GM04504 (cell line): ENCODE data around the gene MCC.

Source experiments
- DNase-seq: peaks from one replicate; pipeline ENCODE4 v3.0.0-alpha.2; 2012; ENCODE audit warnings: low read depth

The MCC gene

GRCh38 chr5:113029614-113030013 lies 458.6 kb downstream of the MCC start:
- peak; percentile 52 for DNase-seq

- no peak for DNase-seq
These were observed 460.8 kb downstream of the MCC start for GRCh38 chr5:113027431-113027830.

DNA sequence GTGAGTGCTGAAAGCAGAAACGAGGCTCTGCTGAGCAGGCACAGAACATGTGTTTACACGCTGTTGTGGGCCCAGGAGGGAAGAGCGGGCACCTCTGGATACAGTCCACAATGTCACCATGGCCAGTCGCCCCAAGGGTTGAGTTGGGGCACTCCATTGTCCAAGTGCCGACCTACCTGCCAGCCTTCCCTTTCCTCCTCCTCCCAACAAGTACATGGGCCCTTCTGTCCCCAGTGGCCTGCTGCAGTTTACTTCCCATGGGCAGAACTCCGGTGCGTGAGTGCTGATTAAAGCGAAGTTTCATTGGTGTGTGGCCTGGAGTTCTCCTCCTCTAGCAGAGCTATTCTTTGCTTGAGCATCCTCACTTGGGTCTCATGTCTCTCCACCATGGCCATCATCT lies 461.2 kb downstream of the MCC start:
- DNase-seq = no peak

GRCh38 chr5:113026211-113026610 lies 462.0 kb downstream of the MCC start:
- no peak for DNase-seq

DNA sequence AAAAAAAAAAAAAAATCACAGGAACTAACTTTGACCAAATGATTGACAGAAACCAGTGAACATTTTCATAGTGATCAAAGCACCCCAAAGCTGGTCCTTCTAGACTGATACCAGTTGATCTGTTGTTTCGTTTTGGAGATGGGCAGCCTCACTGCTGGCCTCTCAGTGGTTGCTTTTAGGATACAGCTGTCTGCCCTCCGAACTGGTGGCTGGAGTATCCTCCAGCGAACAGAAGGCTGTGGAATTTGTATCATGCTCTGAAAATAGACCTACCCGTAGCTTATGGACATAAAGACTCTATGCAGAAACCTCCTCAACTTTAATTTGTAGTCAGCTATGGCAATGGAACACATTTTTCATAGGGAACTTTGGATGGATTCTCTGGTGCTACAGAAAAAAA lies 462.7 kb downstream of the MCC start:
- DNase-seq = no peak

- DNase-seq = no peak
These were observed 464.1 kb downstream of the MCC start for GRCh38 chr5:113024076-113024697.

DNA sequence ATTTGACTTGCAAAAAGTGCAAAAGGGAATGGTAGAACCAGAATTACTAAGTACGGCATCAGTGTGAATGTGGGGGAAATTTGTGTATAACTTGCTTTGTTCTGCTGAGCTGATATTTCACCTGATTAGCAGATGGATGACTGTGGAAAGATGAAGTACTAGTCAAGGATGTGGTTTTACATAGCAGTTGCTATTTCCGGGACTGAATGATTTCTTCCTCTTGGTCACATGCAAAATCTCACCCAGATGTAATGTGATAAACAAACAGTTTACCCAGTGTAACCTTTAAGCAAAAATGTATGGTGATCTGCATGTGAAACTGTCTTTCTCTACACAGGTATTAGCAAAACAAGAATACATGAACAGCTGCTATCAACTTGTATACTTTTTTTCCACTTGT lies 465.6 kb downstream of the MCC start:
- no peak for DNase-seq

DNA sequence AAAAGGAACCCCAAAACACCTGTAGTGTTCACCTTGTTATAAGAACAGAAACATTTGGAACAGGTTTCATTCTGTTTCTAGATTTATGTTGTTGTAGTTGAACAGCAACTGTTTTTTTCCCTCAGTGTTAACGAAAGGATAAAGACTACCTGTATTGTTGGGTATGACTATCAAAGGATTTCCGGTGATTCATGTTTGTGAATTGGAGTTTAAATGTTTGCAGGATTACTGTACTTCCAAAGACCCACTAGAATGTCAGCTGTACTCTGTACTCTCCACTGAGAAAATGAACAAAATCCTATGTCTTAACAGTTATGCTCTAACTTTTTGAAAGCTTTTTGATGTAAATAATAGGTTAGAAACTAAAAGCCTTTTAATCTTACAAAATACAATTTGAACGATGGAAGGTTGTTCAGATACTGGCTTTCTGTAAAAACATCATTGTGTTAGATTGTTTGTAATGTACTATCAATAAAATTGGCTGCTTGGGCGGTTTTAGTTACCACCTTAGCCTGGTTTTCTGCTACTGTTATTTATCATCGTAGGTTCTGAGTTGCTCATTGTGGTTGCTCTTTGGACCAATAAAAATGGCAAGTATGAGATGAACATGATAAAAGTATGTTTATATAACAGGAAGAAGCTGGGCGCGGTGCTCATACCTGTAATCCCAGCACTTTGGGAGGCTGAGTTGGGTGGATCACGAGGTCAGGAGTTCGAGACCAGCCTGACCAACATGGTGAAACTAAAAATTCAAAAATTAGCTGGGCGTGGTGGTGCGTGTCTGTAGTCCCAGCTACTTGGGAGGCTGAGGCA lies 467.6 kb downstream of the MCC start:
- no peak for DNase-seq

GRCh38 chr5:113017881-113018635 lies 470.2 kb downstream of the MCC start:
- no peak for DNase-seq

- DNase-seq = no peak
These were observed 482.8 kb downstream of the MCC start for GRCh38 chr5:113005454-113005853.

DNA sequence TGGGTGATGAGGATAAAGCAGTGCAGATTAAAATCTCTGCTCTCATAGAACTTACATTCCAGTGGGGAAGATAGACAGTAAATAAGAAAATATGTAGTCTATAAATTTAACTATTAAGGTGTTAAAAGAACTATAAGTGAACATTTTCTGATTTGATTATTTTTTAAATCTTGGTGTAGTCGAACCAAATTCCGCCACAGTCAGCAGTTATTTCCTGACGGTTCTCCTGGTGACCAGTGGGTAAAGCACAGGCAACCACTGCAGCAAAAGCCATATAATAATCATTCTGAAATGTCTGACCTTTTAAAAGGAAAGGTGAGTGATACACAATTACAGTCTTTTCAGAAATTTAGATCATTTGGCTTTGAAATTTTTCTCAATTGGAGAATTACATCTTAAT lies 484.5 kb downstream of the MCC start:
- DNase-seq = no peak

- no peak for DNase-seq
These were observed 485.8 kb downstream of the MCC start for GRCh38 chr5:113002423-113002822.

DNA sequence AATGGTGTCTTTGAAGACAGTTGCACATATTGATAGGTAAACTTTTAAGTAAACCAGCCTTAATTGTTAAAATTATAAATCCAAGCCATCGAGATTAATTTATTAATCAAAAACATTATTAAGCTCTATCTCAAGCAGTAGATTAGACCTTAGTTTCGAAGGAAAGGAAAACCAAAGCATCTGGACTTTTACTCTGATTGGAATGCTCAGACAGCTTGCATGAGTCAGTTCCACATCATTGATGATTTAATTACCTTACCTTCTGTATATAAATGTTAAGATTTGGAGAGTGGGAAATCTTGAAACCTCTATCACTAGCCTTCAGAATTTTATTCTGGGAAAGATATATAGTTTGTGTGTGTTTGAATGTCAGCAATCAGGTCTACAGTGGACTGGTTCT lies 487.8 kb downstream of the MCC start:
- DNase-seq = no peak

- DNase-seq = no peak
These were observed 490.0 kb downstream of the MCC start for GRCh38 chr5:112998296-112998695.

GRCh38 chr5:112996830-112997374 lies 491.4 kb downstream of the MCC start:
- DNase-seq = no peak

DNA sequence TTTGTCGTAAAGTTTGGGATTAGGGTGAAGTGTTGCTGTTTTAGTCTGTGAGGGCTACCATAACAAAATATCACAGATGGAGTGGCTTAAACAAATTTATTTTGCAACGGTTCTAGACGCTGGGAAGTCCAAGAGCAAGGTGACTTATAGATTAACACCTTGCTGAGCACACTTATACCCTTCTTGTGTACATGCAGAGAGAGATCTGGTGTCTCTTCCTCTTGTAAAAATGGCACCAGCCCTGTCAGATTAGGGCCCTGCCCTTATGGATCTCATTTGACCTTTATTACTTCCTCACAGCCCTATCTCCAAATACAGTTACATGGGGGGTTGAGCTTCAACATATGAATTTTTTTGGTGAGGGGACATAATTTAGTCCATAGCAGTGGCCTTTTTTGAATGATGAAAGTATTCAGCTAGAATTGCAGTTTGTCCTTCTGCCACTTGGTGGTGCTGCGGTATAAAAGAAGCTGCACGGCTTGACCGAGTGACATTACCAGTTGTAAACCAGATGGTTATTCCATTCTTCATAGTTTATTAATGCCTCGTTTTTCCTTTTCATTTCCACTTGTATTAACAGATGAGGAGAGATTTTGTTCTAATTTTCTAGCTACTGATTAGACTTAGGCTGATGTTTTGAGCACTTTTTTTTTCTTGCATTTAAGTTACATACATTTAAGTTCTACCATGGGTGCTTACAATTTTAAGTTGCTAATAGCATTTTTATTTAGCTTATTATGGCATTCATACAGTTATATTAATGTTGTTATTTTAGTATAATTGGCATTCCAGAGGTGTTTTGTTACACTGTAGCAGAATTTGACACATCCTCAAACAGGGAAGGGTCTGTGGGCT lies 492.3 kb downstream of the MCC start:
- DNase-seq = peak; percentile 49

- DNase-seq = no peak
These were observed 502.0 kb downstream of the MCC start for GRCh38 chr5:112986224-112986623.

DNA sequence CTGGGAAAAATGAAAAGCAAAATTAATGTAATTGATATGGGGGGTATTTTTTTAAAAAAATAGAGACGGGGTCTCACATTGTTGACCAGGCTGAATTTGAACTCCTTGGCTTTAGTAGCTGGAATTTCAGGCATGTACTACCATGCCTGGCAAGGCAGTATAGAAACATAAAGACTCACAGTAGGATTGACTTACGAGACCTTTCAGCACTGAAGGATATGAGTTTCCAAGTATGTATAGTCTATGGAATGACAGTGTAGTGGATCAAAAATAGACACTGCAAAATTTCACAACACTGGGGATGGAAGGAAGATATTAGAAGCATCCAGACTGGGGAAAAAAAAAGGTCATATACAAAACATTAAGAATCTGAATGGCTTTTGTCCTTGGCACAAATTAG lies 504.9 kb downstream of the MCC start:
- DNase-seq = no peak

DNA sequence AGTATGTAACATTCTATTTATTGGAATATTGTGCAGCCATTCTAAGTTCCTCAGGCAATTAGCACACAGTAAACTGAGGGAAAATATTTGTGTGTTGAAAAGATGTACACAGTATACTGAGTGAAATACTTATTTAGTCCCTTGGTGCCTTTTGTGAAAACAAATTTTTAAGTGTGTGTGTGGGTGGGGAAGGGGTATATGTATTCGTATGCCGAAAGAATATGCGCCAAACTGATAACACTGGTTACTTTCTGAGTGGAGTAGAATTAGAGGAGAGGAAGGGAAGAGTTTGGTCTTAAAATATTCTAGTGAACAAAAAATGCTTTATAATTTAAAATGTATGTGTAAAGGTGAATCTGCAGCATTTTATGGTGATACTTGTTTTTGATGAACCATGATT lies 508.5 kb downstream of the MCC start:
- no peak for DNase-seq

DNA sequence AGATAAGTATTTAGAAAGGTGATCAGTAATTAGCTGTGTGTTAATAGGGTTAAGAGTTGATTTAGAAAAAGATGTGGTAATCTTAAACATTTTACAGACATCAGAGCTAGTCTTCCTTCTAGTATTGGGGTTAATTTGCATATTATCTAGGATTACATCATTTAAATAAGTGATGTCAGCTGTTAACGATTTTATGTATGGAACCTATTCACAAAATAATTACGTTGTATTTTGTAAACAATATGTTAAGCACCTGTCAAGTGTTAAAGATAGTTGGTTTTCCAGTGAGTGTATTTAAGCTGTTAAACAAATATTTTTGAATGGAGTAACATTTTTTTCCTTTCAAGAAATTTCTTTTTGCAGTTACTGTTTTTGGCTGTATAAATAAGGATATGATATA lies 509.4 kb downstream of the MCC start:
- DNase-seq = no peak

GRCh38 chr5:112977440-112977861 lies 510.8 kb downstream of the MCC start:
- DNase-seq = no peak
